NT2/D1 (cell line): ENCODE measurements around the gene DENND5A.

ENCODE experiments used
- SUZ12 ChIP-seq: IDR thresholded peaks from 2 replicates; pipeline ENCODE4 v1.6.1; 2011; ENCODE audit not compliant: insufficient read length, insufficient read depth; ENCODE audit errors: extremely low read depth
- YY1 ChIP-seq: IDR thresholded peaks from 2 replicates; pipeline ENCODE4 v1.6.1; 2011; ENCODE audit not compliant: insufficient read length, insufficient read depth
- ZNF274 ChIP-seq: IDR thresholded peaks from 2 replicates; pipeline ENCODE4 v1.6.1; 2011; ENCODE audit warnings: mild to moderate bottlenecking, low read depth, low read length

DNA sequence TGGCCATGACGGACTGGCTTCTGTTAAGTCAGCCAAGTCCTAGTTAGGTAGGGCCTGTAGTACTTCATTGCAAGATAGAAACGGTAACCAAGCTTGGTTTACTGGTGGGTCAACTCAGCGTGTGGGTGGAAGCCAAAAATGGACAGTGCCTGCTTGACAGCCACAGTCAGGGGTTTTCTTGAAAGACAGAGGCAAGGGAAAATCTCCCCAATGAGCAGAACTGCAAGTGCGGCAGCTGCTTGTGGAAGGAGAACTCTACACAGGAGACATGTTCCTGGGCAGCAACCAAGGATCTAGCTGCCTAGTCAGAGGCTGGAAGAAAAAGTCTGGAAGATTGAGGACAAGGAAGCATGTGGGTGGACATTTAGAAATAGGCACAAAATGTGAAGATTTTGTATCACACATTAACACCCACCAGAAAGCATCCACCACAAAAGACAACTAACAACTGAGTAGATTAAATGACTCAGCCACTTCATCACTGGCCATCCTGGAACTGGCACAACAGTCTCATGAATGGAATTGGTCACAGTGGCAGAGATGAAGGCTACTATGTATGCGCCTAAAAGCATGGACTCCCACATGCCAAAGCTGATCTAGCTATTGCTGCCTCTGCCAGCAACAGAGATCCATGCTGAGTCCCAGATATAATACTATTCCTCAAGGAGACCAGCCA, 132.8 kb downstream of the DENND5A start:
- TF ChIP-seq ZNF274 (no peak), SUZ12 (no peak), YY1 (no peak)
